GM12878 (cell line): ENCODE results near the gene INVS. TPM values are rescaled to one million over a fixed set of nuclear protein-coding genes. Genes with fewer than 3 reads are reported as not detected.
A peak's percentile ranks its signal among the peaks of the same experiment; 100 is the strongest.

Experiments used
- ATAC-seq: fragments of 200-7000 bp; cut with Tn5 transposase; 3 replicates; pipeline ENCODE4 v1.9.1; 2020; ENCODE audit warnings: mild to moderate bottlenecking, moderate library complexity
- Bru-seq: library from RNA; stranded (reverse); fragments of 400-500 nt; gene quantifications from one replicate; lab custom pipeline; 2021; lab: Mats Ljungman, UMichigan
- BruChase-seq, 2 experiments: library from RNA; stranded (reverse); fragments of 400-500 nt; gene quantifications; one replicate each; lab custom pipeline; 2021; lab: Mats Ljungman, UMichigan
- BruUV-seq: library from RNA; stranded (reverse); fragments of 400-500 nt; replicated peaks from 2 replicates; lab custom pipeline; 2021; lab: Mats Ljungman, UMichigan
- CTCF ChIA-PET: fragments of 300-600 bp; sonication (Branson Sonifier 250); formaldehyde crosslinking; extraction: SDS; loops from one replicate; lab custom pipeline; 2021; ENCODE audit warnings: inconsistent platforms; lab: Yijun Ruan, JAX
- POLR2A ChIA-PET: fragments of 350-600 bp; formaldehyde crosslinking; extraction: SDS; loops from one replicate; lab custom pipeline; 2021; ENCODE audit warnings: inconsistent platforms; lab: Charles Lee
- RAD21 ChIA-PET: fragments of 300-600 bp; sonication (Branson Sonifier 250); formaldehyde crosslinking; loops from one replicate; lab custom pipeline; 2023; ENCODE audit warnings: antibody characterized with exemption; ENCODE audit not compliant: unreplicated experiment; lab: Charles Lee
- SMC1A ChIA-PET: fragments of 300-600 bp; sonication (Branson Sonifier 250); formaldehyde crosslinking; loops from one replicate; lab custom pipeline; 2023; ENCODE audit not compliant: unreplicated experiment, uncharacterized antibody; lab: Charles Lee
- DNase-seq: peaks from one replicate; pipeline ENCODE4 v3.0.0-alpha.2; 2011; ENCODE audit warnings: low read depth, low spot score
- FAIRE-seq: peaks from 3 replicates; lab custom pipeline; 2011; peaks lifted over from hg19 to GRCh38; lab: Jason Lieb, UNC
- H2AFZ ChIP-seq: 2 replicates; pipeline ENCODE4 v1.6.0; 2011; ENCODE audit warnings: low read depth, low read length, control low read depth; ENCODE audit not compliant: control insufficient read depth
- H3K27ac ChIP-seq: 2 replicates; pipeline ENCODE4 v1.5.1; 2011; ENCODE audit warnings: control low read depth; ENCODE audit not compliant: control insufficient read depth, insufficient read depth
- H3K27me3 ChIP-seq, 2 experiments: replicated peaks in 1 of 2; 2 replicates each; pipeline versions ENCODE4 v1.6.0 to v1.6.1; 2011; ENCODE audit warnings: low read length in 1 of 2; ENCODE audit not compliant: control insufficient read depth in 2 of 2, insufficient read depth in 2 of 2
- H3K36me3 ChIP-seq, 2 experiments: 2 replicates each; pipeline ENCODE4 v1.5.1; 2011; ENCODE audit warnings: low read length in 1 of 2; ENCODE audit not compliant: control insufficient read depth in 2 of 2, insufficient read depth in 2 of 2
- H3K4me1 ChIP-seq: 2 replicates; pipeline ENCODE4 v1.6.1; 2011; ENCODE audit warnings: mild to moderate bottlenecking, low read length, moderate library complexity, mixed read lengths; ENCODE audit not compliant: control insufficient read depth, insufficient read depth
- H3K4me2 ChIP-seq: 2 replicates; pipeline ENCODE4 v1.6.0; 2011; ENCODE audit warnings: control low read depth; ENCODE audit not compliant: control insufficient read depth, insufficient read depth
- H3K4me3 ChIP-seq: fragments of 200-600 bp; sonication (generic); 2 replicates; pipeline ENCODE4 v1.5.1; 2016
- H3K79me2 ChIP-seq: 2 replicates; pipeline ENCODE4 v1.6.0; 2011; ENCODE audit warnings: low read length; ENCODE audit not compliant: control insufficient read depth, insufficient read depth
- H3K9ac ChIP-seq: 2 replicates; pipeline ENCODE4 v1.8.0; 2011; ENCODE audit warnings: low read length, control low read depth, mixed read lengths; ENCODE audit not compliant: control insufficient read depth, insufficient read depth
- H3K9me3 ChIP-seq: replicated peaks from 3 replicates; pipeline ENCODE4 v1.5.1; 2011; ENCODE audit warnings: mild to moderate bottlenecking, low read length; ENCODE audit not compliant: control insufficient read depth, insufficient read depth
- H4K20me1 ChIP-seq: 2 replicates; pipeline ENCODE4 v1.6.0; 2011; ENCODE audit not compliant: control insufficient read depth, insufficient read depth
- CREM ChIP-seq: IDR thresholded peaks from 2 replicates; pipeline ENCODE4 v1.6.1; 2014; ENCODE audit warnings: antibody characterized with exemption, low read depth
- GABPA ChIP-seq: IDR thresholded peaks from 2 replicates; pipeline ENCODE4 v1.6.1; 2014; ENCODE audit warnings: antibody characterized with exemption, low read depth, mild to moderate bottlenecking, inconsistent platforms
- NFYB ChIP-seq: IDR thresholded peaks from 2 replicates; pipeline ENCODE4 v1.6.1; 2011; ENCODE audit warnings: low read depth, mild to moderate bottlenecking, low read length, improper control_type of control experiment, moderate library complexity; ENCODE audit not compliant: insufficient read depth
- SP1 ChIP-seq: IDR thresholded peaks from one replicate; pipeline ENCODE4 v1.6.1; 2011; ENCODE audit warnings: low read depth, low read length
- TCF12 ChIP-seq: IDR thresholded peaks from 2 replicates; pipeline ENCODE4 v1.6.1; 2011; ENCODE audit warnings: low read depth, mild to moderate bottlenecking, low read length
- WGBS: methylation state at CpG from one replicate; pipeline ENCODE4 v1.1.6; 2016; ENCODE audit warnings: low lambda C conversion rate; ENCODE audit not compliant: insufficient replicate concordance, insufficient coverage; ENCODE audit errors: missing lambda C conversion rate; 5-methylcytosine and 5-hydroxymethylcytosine counted together
- in situ Hi-C: fragments of 300-500 bp; cut with MboI; formaldehyde crosslinking; loops from 9 replicates; pipeline ENCODE4 v1.14.3; 2018; ENCODE audit warnings: mixed read lengths
- intact Hi-C: fragments of 100-400 bp; cut with micrococcal nuclease; formaldehyde crosslinking; loops from one replicate; pipeline ENCODE4 v1.14.2; 2022; ENCODE audit not compliant: unreplicated experiment
- long read RNA-seq, 2 experiments: library from polyadenylated mRNA; unstranded; transcript quantifications; one replicate each; pipeline ENCODE4 v2.0.0, GENCODE V29; 2019 to 2020
- polyA minus RNA-seq, 3 experiments: library from RNA; depleted of rRNA, polyadenylated mRNA; stranded (reverse); fragments of >200 nt; gene quantifications; 2 replicates each; pipeline ENCODE4 v1.2.3, GENCODE V29; 2011
- polyA plus RNA-seq, 11 experiments: library from polyadenylated mRNA; depleted of rRNA in 4 of 11; unstranded in 6 of 11; stranded (reverse) in 5 of 11; fragments of >200 nt; fragmentation: Nextera tagmentation in 4 of 11; fragmentation: Illumina TruSeq in 1 of 11; extraction: Ambion mirVana in 4 of 11; extraction: Trizol in 1 of 11; gene quantifications; 1 replicate in 1 of 11; 2 replicates in 10 of 11; pipeline versions ENCODE4 v1.2.1 to v1.2.3, GENCODE V29; 2011 to 2016; ENCODE audit warnings: inconsistent platforms in 2 of 11, missing spikeins in 2 of 11, low read depth in 1 of 11
- total RNA-seq, 4 experiments: library from RNA; depleted of rRNA in 3 of 4; stranded (reverse); fragments of >200 nt in 3 of 4; fragmentation: Illumina TruSeq in 1 of 4; extraction: Trizol in 1 of 4; gene quantifications; 2 replicates each; pipeline versions ENCODE4 v1.2.1 to v1.2.3, GENCODE V29; 2013 to 2021
- TF ChIP-seq, protein P1 (sequence below): fragments of 450-650 bp; formaldehyde crosslinking; IDR thresholded peaks from 2 replicates; pipeline ENCODE4 v1.5.0; 2022; ENCODE audit warnings: mild to moderate bottlenecking, missing genetic modification characterization

INVS gene, protein sequence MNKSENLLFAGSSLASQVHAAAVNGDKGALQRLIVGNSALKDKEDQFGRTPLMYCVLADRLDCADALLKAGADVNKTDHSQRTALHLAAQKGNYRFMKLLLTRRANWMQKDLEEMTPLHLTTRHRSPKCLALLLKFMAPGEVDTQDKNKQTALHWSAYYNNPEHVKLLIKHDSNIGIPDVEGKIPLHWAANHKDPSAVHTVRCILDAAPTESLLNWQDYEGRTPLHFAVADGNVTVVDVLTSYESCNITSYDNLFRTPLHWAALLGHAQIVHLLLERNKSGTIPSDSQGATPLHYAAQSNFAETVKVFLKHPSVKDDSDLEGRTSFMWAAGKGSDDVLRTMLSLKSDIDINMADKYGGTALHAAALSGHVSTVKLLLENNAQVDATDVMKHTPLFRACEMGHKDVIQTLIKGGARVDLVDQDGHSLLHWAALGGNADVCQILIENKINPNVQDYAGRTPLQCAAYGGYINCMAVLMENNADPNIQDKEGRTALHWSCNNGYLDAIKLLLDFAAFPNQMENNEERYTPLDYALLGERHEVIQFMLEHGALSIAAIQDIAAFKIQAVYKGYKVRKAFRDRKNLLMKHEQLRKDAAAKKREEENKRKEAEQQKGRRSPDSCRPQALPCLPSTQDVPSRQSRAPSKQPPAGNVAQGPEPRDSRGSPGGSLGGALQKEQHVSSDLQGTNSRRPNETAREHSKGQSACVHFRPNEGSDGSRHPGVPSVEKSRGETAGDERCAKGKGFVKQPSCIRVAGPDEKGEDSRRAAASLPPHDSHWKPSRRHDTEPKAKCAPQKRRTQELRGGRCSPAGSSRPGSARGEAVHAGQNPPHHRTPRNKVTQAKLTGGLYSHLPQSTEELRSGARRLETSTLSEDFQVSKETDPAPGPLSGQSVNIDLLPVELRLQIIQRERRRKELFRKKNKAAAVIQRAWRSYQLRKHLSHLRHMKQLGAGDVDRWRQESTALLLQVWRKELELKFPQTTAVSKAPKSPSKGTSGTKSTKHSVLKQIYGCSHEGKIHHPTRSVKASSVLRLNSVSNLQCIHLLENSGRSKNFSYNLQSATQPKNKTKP
- total RNA-seq (2013; cell fraction: nucleolus; rRNA removed) = 76.3 and 79.8 TPM in 2 replicates
- total RNA-seq (2014; rRNA removed) (20.7 and 20.8 TPM in 2 replicates), total RNA-seq (2014; rRNA removed; fragmentation: Illumina TruSeq; extraction: Trizol) (14.0 and 15.3 TPM in 2 replicates), total RNA-seq (2021) (13.9 and 14.2 TPM in 2 replicates), polyA plus RNA-seq (2011; rRNA removed) (11.5 and 12.4 TPM in 2 replicates), polyA plus RNA-seq (2014; fragmentation: Illumina TruSeq; extraction: Trizol) (11.4 and 13.0 TPM in 2 replicates), polyA plus RNA-seq (2014; fragmentation: Nextera tagmentation; extraction: Ambion mirVana) (1 to 10 TPM in 1 of 2 experiments, under 1 TPM in 1; 0.93 to 1.0 TPM), polyA plus RNA-seq (2014; rRNA removed) (10.1 and 13.4 TPM in 2 replicates), polyA plus RNA-seq (2016; fragmentation: Nextera tagmentation; extraction: Ambion mirVana) (10 to 100 TPM; 13.4 to 13.9 TPM), polyA minus RNA-seq (2011; rRNA and poly(A)+ RNA removed) (24.2 and 36.5 TPM in 2 replicates), Bru-seq, nascent RNA (percentile 65 among the genes with signal in this experiment), BruChase-seq, experiment 1, labeled RNA remaining after a 6-hour chase (percentile 63 among the genes with signal in this experiment), BruChase-seq, experiment 2, labeled RNA remaining after a 2-hour chase (percentile 59 among the genes with signal in this experiment)
- 5.3 TPM for polyA plus RNA-seq (2011; ENCODE audit: low read depth)
- 7.0 and 9.1 TPM in 2 replicates for polyA plus RNA-seq (2011; cell fraction: cytosol; rRNA removed)
- polyA plus RNA-seq (2011; cell fraction: nucleus; rRNA removed) = 18.3 and 19.0 TPM in 2 replicates
- 6.6 and 8.2 TPM in 2 replicates for polyA plus RNA-seq (2012)
- polyA minus RNA-seq (2011; cell fraction: cytosol; rRNA and poly(A)+ RNA removed) = 5.5 and 6.1 TPM in 2 replicates
- polyA minus RNA-seq (2011; cell fraction: nucleus; rRNA and poly(A)+ RNA removed) = 28.4 and 34.3 TPM in 2 replicates
- long read RNA-seq, experiment 1 = 0 reads
- long read RNA-seq, experiment 2, transcript INVS-201 (18 exons, 2,968 nt) = major isoform, 5 of 31 reads
- long read RNA-seq, experiment 2, partial matches to known transcripts = 11 of 31 reads
- long read RNA-seq, experiment 2, other reads (novel, unspliced or antisense) = 13 of 31 reads

DNA sequence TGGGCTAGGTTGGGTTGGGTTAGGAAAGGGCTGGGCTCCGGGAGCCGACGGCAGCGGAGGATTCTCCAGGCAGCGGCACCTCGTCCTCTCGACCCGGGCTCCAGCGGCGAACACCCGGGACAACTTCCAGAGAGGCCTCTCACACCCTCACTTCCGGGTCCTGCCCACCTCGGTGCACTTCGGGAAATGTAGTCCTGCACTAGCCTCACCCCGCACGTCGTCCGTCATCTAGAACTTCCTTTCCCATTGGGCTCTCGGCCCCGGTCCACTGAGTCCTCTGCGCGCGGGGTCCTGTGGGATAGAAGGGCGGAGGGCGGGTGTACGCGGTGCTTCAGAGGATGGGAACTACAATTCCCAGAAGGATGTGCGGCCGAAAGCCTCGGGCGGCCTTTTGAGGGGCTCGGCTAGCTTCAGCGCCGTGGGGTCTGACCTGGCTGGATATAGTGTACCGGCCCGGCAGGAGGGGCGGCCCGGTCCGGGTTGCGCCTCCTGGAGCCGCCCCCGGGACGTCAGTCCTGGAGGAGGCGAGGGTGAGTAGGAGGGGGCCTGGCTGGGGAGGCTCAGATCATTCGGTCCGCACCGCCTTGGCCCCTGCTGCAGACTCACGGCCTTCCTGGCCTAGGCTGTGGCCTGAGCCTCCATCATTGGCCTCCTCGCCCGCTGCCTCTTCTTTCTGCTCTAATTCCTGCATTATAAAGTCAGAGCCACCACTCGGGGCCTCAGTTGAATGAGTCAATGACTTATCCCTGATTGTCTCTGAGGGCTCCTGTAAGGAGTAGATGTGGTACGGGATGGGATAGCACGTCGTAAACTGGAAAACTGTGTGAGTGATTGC lies at the start of gene INVS, which contains the start of gene ERP44:
INVS (plus strand) TSS at position 357 of the 835 bp plus-strand sequence. CDS start 5,279 bp downstream, outside the sequence.
ERP44 (minus strand) TSS at position 114 of the 835 bp plus-strand sequence. CDS start 160 bp downstream, outside the sequence.
- H3K9me3 ChIP-seq = no peaks in the 10 kb centered on the region
- H2AFZ ChIP-seq = peak within 1 kb of the TSS; percentile 92
- DNase-seq (peak; percentile 97), ATAC-seq (peak; percentile 98), FAIRE-seq (peak; percentile 92)
- ChIA-PET POLR2A (interaction anchor here (0.5 to 1.3 kb wide), 3 partner anchors 14 to 68 kb away, joined by 3 to 5 read pairs (median 4); no protein-coding TSS in a partner anchor), CTCF (interaction anchor here (1.1 to 6.4 kb wide), 3 partner anchors 14 to 274 kb away, joined by 3 to 35 read pairs (median 3); no protein-coding TSS in a partner anchor), RAD21 (interaction anchor here (1.7 kb wide), 1 partner anchor 121 kb away, joined by 4 read pairs; no protein-coding TSS in a partner anchor), SMC1A (interaction anchor here (0.9 to 1.1 kb wide), 3 partner anchors 19 to 122 kb away, joined by 3 to 4 read pairs (median 4); no protein-coding TSS in a partner anchor)
- peaks cover 57% of the 10 kb centered on the region for H3K79me2 ChIP-seq
- H3K27me3 ChIP-seq = no peaks in the 10 kb centered on the region
- intact Hi-C loops = loop anchor here (1.0 to 10.0 kb wide), 5 partner anchors 15 to 914 kb away; no protein-coding TSS in a partner anchor
- peak within 1 kb of the TSS; percentile 86 for H3K4me2 ChIP-seq
- H3K4me1 ChIP-seq = no peaks in the 10 kb centered on the region
- H3K36me3 ChIP-seq = no peaks in the 10 kb centered on the region
- WGBS = under 1% methylated on average over 54 of the region's 54 CpGs
- H3K4me3 ChIP-seq = peak within 1 kb of the TSS; percentile 99
- H3K27ac ChIP-seq = peak within 1 kb of the TSS; percentile 92
- no peaks in the 10 kb centered on the region for H4K20me1 ChIP-seq
- in situ Hi-C loops = no loop called here
- peak within 1 kb of the TSS; percentile 98 for H3K9ac ChIP-seq
- no TSS peak for BruUV-seq
- TF ChIP-seq, protein P1, sequence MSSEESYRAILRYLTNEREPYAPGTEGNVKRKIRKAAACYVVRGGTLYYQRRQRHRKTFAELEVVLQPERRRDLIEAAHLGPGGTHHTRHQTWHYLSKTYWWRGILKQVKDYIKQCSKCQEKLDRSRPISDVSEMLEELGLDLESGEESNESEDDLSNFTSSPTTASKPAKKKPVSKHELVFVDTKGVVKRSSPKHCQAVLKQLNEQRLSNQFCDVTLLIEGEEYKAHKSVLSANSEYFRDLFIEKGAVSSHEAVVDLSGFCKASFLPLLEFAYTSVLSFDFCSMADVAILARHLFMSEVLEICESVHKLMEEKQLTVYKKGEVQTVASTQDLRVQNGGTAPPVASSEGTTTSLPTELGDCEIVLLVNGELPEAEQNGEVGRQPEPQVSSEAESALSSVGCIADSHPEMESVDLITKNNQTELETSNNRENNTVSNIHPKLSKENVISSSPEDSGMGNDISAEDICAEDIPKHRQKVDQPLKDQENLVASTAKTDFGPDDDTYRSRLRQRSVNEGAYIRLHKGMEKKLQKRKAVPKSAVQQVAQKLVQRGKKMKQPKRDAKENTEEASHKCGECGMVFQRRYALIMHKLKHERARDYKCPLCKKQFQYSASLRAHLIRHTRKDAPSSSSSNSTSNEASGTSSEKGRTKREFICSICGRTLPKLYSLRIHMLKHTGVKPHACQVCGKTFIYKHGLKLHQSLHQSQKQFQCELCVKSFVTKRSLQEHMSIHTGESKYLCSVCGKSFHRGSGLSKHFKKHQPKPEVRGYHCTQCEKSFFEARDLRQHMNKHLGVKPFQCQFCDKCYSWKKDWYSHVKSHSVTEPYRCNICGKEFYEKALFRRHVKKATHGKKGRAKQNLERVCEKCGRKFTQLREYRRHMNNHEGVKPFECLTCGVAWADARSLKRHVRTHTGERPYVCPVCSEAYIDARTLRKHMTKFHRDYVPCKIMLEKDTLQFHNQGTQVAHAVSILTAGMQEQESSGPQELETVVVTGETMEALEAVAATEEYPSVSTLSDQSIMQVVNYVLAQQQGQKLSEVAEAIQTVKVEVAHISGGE (CRISPR knock-in tag) = peak; percentile 69
- peak; percentile 92 for TF ChIP-seq CREM
- peak; percentile 46 for TF ChIP-seq SP1
- TF ChIP-seq NFYB = peak; percentile 72
- TF ChIP-seq GABPA = peak; percentile 89
- 0 out of 2 replicates have a peak, but pooled peaks have one; percentile 8 for TF ChIP-seq TCF12
